GF-D8 (cell line): ENCODE data around the gene MAP4K5.

Experiments
- DNase-seq: peaks from one replicate; lab custom pipeline; 2025; lab: John Stamatoyannopoulos, UW

The MAP4K5 gene

GRCh38 chr14:50399251-50400032 lies 132.9 kb downstream of the MAP4K5 start:
- no peak for DNase-seq

DNA sequence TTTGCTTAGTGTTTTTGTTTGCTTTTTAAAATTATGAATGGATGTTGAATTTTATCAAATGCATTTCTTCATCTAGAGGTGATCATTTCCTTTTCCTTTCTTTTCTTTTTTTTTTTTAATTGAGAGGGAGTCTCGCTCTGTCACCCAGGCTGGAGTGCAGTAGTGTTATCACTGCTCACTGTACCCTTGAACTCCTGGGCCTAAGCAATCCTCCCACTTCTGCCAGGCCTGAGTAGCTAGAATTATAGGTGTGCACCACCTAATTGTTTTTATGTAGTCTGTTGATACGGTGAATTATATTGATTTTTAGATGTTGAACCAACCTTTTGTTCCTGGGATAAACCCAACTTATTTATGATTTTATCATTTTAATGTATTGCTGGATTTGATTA lies 134.2 kb downstream of the MAP4K5 start:
- DNase-seq: no peak

GRCh38 chr14:50397390-50398188 lies 134.8 kb downstream of the MAP4K5 start:
- peak; percentile 49 for DNase-seq

DNA sequence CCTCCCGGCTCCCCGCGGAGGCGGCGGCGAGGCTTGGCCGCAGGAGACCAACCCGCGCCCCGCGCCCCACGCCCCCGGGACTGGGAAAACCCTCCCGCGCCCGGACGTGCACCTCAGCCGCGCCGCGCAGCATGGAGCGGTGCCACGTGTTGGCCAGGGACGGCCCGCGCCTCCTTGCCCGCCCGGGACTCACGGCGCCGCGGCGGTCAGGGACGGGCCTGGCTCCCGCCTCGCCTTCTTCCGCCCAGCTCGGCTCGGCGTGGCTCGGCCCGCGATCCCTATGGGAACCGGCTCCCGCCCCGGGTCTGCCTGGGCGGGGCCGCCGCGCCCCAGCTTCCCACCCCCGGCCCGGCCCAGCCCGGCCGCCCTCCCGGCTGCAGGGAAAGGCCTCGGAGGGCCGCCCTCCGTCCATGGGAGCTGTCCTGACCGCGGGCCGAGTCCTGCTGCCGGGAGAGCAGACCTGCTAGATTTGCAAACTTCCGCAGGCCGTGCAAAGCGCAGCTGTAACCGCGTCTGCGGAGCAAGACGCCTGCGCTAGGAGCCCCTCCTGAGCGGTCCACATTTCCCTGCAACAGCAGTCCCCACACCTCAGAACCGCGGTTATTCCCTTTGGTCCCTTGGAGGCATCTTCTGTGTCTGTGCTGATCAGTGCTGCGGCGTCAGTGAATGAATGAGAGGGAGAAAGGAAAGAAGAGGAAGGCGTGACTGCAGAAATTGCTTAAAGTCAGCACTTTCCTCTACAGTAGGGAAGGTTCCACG lies 135.6 kb downstream of the MAP4K5 start, which contains the start of gene CDKL1:
Gene CDKL1, minus strand, starts transcription at position 251 of the 759 bp plus-strand sequence. CDS start 1,013 bp downstream, outside the sequence.
- DNase-seq: peak; percentile 49

GRCh38 chr14:50395448-50395847 lies 136.9 kb downstream of the MAP4K5 start:
- DNase-seq: no peak

DNA sequence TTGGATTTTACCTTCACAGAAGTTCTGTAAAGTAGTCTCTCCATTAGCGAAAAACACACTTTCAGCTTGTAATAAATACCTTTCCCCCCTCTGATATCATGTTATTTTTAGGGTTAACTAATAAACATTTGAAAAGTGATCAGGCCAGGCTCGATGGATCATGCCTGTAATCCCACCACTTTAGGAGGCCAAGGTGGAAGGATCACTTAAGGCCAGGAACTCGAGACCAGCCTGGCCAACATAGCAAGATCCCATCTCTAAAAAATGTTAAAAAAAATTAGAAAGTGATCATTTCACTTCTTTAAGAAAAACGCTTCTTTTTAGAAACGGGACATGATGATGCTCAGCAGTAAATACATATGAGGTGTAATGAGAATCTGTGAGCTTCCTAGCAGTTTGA lies 137.7 kb downstream of the MAP4K5 start:
- no peak for DNase-seq

GRCh38 chr14:50389668-50390441 lies 142.5 kb downstream of the MAP4K5 start:
- DNase-seq: no peak

- DNase-seq: no peak
Measured at GRCh38 chr14:50388256-50388931, 144.0 kb downstream of the MAP4K5 start.

DNA sequence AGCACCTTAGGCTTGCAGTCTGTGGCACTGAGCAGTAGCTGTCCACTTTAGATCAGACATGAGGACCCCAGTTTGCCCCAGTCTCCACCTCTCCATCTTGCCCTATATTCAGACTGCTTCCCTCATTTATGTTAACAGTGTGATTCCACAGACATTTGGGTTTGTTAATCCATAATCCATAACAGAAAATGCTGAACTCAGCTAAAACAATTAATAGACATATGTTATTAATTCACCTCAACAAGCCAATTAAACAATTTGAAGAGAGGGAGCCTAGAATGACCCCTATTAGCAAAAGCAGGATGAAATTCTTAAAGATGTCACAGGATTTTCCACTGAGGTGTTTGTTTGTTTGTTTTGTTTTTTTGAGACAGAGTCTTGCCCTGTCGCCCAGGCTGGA lies 144.8 kb downstream of the MAP4K5 start:
- DNase-seq: no peak

DNA sequence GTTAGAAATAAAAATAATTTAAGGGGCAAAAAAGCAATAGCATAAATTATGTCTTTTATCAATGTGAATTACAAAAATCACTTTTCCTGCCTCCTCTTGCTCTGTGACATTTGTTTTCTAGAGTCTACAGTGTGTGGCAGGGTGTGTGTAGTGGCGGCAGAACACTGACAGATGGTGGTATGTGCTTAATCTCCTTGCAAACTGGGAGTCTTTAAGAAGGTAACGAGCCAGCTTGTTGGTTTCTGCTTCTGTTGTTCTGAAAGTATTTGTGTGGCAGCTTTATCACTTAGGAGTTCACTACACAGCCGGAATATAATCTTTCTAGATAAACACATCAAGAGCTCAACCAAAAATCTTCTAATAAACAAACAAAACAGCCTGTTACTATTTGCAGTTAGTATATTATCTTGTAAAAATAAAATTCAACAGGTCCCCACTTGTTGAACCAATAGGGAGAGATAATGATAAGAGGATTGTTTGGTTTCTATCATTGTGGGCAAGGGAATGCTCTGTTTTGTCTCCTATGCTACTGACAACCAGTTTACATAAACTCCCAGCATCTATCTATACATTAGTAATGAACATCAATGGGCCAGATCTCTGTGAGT lies 148.6 kb downstream of the MAP4K5 start:
- DNase-seq: no peak

GRCh38 chr14:50381823-50382287 lies 150.5 kb downstream of the MAP4K5 start:
- no peak for DNase-seq

DNA sequence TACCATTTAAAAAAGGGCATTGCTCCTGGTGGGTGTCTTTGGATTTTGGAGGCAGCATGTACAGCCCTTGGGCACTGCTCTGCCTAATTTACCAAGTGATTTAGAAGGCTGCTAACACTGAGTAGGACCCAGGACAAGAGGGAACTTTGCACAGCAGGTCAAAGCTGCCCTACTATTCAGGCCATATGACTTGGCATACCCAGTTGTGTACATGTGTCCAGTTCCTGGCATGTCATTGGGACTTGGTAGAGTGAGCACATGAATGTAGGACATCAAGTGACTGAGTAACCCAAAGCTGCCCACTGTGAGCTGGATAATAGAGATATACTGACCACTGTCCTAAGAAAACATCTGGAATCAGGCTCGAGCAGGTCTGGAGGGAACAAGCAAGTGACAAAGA lies 151.4 kb downstream of the MAP4K5 start:
- no peak for DNase-seq

DNA sequence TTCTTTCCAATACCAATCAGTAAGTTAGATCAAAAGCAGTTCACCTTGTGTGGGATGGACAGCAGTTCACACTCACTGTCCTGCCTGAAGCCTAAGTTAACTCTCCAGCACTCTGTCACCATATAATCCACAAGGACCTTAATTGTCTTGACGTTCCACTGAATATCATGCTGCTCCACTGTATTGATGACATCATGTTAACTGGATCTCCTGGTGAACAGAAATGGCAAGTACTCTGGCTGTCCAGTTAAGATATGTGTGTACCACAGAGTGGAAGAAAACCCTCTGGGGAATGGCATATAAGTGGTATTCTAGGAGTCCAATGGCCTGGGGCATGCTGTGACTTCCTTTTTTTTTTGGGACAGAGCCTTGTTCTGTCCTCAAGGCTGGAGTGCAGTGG lies 151.9 kb downstream of the MAP4K5 start:
- no peak for DNase-seq

GRCh38 chr14:50379563-50379962 lies 152.8 kb downstream of the MAP4K5 start:
- DNase-seq: no peak

DNA sequence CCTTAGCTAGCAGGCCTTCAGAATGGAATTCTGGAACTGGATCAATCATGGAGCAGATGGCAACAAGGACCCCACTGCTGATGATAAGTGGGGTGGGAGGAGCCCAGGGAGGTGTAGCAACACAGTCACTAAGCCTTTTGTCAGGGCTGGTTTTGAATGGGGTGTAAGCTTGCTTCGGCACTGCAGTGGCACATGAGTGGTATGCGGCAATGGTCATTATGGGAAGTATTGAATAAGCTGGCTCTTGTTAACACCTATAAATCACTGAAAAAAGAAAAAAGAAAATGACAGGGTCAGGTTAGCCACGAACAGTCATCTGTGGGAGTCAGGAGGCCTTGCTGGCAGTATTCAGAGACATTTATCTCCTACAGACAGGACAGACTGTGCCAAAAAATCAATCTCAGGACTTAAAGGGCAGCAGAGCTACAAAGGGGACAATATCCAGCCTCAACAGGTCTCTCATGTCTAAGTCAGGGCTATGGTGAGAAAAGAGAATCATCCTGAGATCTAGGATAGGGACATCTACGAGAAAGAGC lies 154.8 kb downstream of the MAP4K5 start:
- DNase-seq: no peak

GRCh38 chr14:50375760-50376159 lies 156.6 kb downstream of the MAP4K5 start:
- no peak for DNase-seq

DNA sequence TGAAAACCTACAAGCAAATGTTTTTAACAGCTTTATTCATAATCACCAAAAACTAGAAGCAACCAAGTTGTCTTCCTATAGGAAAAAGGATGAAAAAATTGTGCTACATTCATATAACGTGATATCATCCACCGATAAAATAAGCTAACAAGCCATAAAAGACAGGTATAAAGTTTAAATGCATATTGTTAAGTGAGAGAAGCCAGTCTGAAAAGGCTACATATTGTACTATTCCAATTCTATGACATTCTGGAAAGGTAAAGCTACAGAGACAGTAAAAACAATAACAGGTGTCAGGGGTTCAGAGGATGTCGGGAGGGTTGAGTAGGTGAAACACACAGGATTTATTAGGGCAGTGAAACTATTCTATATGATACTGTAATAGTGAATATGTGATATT lies 158.4 kb downstream of the MAP4K5 start:
- no peak for DNase-seq

DNA sequence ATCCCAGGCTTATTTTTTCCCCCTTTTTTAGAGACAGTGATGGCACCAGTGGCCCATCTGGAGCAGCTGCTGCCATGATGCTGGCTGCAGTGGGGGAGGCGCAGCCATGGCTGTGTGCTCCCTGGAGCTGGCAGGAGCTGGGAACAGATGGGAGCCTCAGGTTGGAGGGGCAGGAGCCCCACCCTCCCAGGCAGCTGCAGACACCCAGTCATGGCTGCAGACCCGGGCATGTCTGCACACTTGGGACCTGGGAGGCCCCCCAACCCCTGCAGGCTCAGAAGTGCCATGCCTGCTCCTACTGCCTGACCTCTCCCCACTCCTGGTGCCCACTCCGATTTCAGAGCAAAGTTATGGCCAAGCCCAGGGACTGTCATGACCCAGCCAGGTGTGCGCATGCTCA lies 160.8 kb downstream of the MAP4K5 start:
- DNase-seq: no peak
